K562 (cell line): ENCODE data around the gene AGPAT1. TPM values are rescaled to one million over a fixed set of nuclear protein-coding genes. Genes with fewer than 3 reads are reported as not detected.

ENCODE experiments used
- ARNT ChIP-seq, 2 experiments: fragments of 450-650 bp; IDR thresholded peaks; 2 replicates each; pipeline ENCODE4 v1.6.1; 2016; ENCODE audit warnings: mild to moderate bottlenecking in 1 of 2
- ATF1 ChIP-seq, 2 experiments: fragments of 450-650 bp in 1 of 2; IDR thresholded peaks; 2 replicates each; pipeline ENCODE4 v1.6.1; 2016; ENCODE audit warnings: missing compliant biosample characterization in 1 of 2, missing genetic modification characterization in 1 of 2
- BACH1 ChIP-seq: fragments of 200-800 bp; sonication (Bioruptor generic); IDR thresholded peaks from 2 replicates; pipeline ENCODE4 v1.6.1; 2016; ENCODE audit warnings: missing genetic modification characterization, missing compliant biosample characterization
- EP400 ChIP-seq: fragments of 450-650 bp; IDR thresholded peaks from 2 replicates; pipeline ENCODE4 v1.6.1; 2017; ENCODE audit warnings: antibody characterized with exemption, mild to moderate bottlenecking, moderate library complexity
- MAFK ChIP-seq: IDR thresholded peaks from 2 replicates; pipeline ENCODE4 v1.6.1; 2011; ENCODE audit warnings: low read length, improper control_type of control experiment
- NR2C2 ChIP-seq, 2 experiments: fragments of 200-800 bp in 1 of 2; sonication (Bioruptor generic) in 1 of 2; sonication (generic) in 1 of 2; formaldehyde crosslinking in 1 of 2; IDR thresholded peaks; 2 replicates each; pipeline versions ENCODE4 v1.6.1 to v1.8.0; 2016 to 2022; ENCODE audit warnings: mild to moderate bottlenecking in 1 of 2, missing compliant biosample characterization in 1 of 2, missing genetic modification characterization in 1 of 2, missing genetic modification reagents in 1 of 2
- POLR2AphosphoS2 ChIP-seq: IDR thresholded peaks from 2 replicates; pipeline ENCODE4 v1.6.1; 2012; ENCODE audit warnings: low read length, improper control_type of control experiment
- POLR2G ChIP-seq: fragments of 200-400 bp; formaldehyde crosslinking; IDR thresholded peaks from 2 replicates; pipeline ENCODE4 v1.6.1; 2017; ENCODE audit warnings: low read depth, mild to moderate bottlenecking, antibody characterized with exemption, low read length, moderate library complexity
- POU5F1 ChIP-seq: fragments of 150-350 bp; IDR thresholded peaks from 2 replicates; pipeline ENCODE4 v1.6.1; 2014; ENCODE audit warnings: borderline replicate concordance, low read length, low read depth, mild to moderate bottlenecking; ENCODE audit not compliant: partially characterized antibody
- RBFOX2 ChIP-seq: fragments of 200-400 bp; formaldehyde crosslinking; IDR thresholded peaks from 2 replicates; pipeline ENCODE4 v1.6.1; 2017; ENCODE audit warnings: low read depth, mild to moderate bottlenecking, low read length, moderate library complexity
- STAG1 ChIP-seq: sonication (generic); formaldehyde crosslinking; IDR thresholded peaks from 2 replicates; pipeline ENCODE4 v1.5.0; 2020; ENCODE audit warnings: missing genetic modification reagents, borderline replicate concordance
- polyA plus RNA-seq, 8 experiments: library from polyadenylated mRNA; depleted of rRNA in 4 of 8; stranded (reverse) in 5 of 8; unstranded in 3 of 8; fragments of >200 nt; fragmentation: Nextera tagmentation in 2 of 8; fragmentation: Illumina TruSeq in 1 of 8; extraction: Ambion mirVana in 2 of 8; extraction: Trizol in 1 of 8; gene quantifications; 2 replicates each; pipeline versions ENCODE4 v1.2.1 to v1.2.3, GENCODE V29; 2011 to 2014; ENCODE audit warnings: inconsistent platforms in 1 of 8, missing spikeins in 1 of 8
- total RNA-seq, 7 experiments: library from RNA; depleted of rRNA in 6 of 7; stranded (reverse); fragments of >200 nt in 6 of 7; fragmentation: Illumina TruSeq in 2 of 7; extraction: Trizol in 2 of 7; gene quantifications; 2 replicates each; pipeline versions ENCODE4 v1.2.1 to v1.2.3, GENCODE V29; 2011 to 2021; ENCODE audit warnings: low replicate concordance in 1 of 7
- TF ChIP-seq, protein P1 (sequence below): sonication (generic); formaldehyde crosslinking; IDR thresholded peaks from 2 replicates; pipeline ENCODE4 v1.8.0; 2022; ENCODE audit warnings: missing genetic modification reagents, mild to moderate bottlenecking, moderate library complexity, borderline replicate concordance
- TF ChIP-seq, protein P2 (sequence below): fragments of 450-650 bp; IDR thresholded peaks from 2 replicates; pipeline ENCODE4 v1.6.1; 2017; ENCODE audit warnings: antibody characterized with exemption, mild to moderate bottlenecking
- TF ChIP-seq, protein P3 (sequence below): sonication (generic); formaldehyde crosslinking; IDR thresholded peaks from 2 replicates; pipeline ENCODE4 v1.8.1; 2023; ENCODE audit warnings: mild to moderate bottlenecking, missing genetic modification reagents
- TF ChIP-seq, protein P4 (sequence below): sonication (generic); formaldehyde crosslinking; IDR thresholded peaks from 2 replicates; pipeline ENCODE4 v1.8.1; 2023; ENCODE audit warnings: mild to moderate bottlenecking, missing genetic modification reagents

Gene AGPAT1
- total and polyA plus RNA-seq, 9 of the 15 experiments (the other 6 are each of a cell fraction or from before 2014, with no cell fraction given), result 37.9 to 176 (median 69.4) TPM

DNA sequence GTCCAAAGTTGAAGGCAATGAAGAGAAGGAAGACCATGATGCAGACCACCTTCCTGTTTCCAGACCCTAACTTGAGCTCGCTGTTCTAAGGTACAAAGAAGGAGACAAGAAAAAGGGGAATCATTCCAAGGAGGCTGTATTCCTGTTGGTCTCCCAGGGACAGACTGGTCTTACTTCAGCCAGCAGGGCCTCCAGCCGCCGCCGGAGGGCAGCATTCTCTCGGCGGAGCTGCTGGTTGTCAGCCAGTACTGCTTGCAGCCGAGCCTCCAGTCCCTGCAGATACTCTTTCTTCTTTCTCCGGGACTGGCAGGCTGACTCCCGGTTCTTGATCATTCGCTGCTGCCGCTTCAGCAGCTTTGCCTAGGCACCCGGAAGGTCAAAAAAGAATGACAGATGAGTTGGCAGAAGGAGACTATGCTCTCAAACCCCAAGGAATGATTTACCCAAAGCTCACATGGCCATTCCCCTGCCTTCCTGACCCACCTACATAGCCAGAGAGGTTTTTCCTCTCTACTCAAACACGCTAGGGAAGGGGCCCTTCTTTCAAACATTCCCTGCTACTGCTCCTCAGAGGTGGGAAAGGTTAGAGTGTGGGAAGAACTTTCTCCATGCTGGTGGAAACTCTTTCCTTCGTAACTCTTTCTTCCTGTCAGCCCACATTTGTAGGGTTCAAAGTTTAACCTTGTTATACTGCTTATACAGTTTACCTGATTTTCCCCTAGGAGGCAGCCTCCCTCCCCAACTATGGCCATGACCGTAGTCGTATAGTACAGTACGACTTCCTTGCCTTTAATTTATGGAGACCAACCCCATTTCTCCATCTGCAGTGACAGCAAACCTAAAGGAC is 56.9 kb downstream of the AGPAT1 start (continued):
- TF ChIP-seq RBFOX2 (peak; percentile 43), POLR2AphosphoS2 (no peak; the same call in 1 of the 2 replicates), NR2C2 (CRISPR knock-in tag; IDR thresholded peaks at IDR 0.05) (peak; percentile 82), NR2C2 (tag; IDR thresholded peaks at IDR 0.05) (peak; percentile 91), BACH1 (tag) (0 out of 2 replicates have a peak, but pooled peaks have one; percentile 19), STAG1 (CRISPR knock-in tag) (peak; percentile 92; the same call in 1 of the 2 replicates), ARNT (IDR thresholded peaks at IDR 0.05) (0 out of 4 replicates have a peak, but pooled peaks of 1 of the 2 experiments have one; percentile 75), EP400 (peak; percentile 28; the same call in 1 of the 2 replicates), POU5F1 (no peak), MAFK (peak; percentile 23; the same call in 1 of the 2 replicates), ATF1 (CRISPR knock-in tag; IDR thresholded peaks at IDR 0.05) (no peak), ATF1 (tag; IDR thresholded peaks at IDR 0.05) (peak; percentile 32; the same call in 1 of the 2 replicates), POLR2G (0 out of 2 replicates have a peak, but pooled peaks have one; percentile 44)
- TF ChIP-seq, protein P1, sequence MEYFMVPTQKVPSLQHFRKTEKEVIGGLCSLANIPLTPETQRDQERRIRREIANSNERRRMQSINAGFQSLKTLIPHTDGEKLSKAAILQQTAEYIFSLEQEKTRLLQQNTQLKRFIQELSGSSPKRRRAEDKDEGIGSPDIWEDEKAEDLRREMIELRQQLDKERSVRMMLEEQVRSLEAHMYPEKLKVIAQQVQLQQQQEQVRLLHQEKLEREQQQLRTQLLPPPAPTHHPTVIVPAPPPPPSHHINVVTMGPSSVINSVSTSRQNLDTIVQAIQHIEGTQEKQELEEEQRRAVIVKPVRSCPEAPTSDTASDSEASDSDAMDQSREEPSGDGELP, result peak; percentile 80; the same call in 1 of the 2 replicates
- TF ChIP-seq, protein P2, sequence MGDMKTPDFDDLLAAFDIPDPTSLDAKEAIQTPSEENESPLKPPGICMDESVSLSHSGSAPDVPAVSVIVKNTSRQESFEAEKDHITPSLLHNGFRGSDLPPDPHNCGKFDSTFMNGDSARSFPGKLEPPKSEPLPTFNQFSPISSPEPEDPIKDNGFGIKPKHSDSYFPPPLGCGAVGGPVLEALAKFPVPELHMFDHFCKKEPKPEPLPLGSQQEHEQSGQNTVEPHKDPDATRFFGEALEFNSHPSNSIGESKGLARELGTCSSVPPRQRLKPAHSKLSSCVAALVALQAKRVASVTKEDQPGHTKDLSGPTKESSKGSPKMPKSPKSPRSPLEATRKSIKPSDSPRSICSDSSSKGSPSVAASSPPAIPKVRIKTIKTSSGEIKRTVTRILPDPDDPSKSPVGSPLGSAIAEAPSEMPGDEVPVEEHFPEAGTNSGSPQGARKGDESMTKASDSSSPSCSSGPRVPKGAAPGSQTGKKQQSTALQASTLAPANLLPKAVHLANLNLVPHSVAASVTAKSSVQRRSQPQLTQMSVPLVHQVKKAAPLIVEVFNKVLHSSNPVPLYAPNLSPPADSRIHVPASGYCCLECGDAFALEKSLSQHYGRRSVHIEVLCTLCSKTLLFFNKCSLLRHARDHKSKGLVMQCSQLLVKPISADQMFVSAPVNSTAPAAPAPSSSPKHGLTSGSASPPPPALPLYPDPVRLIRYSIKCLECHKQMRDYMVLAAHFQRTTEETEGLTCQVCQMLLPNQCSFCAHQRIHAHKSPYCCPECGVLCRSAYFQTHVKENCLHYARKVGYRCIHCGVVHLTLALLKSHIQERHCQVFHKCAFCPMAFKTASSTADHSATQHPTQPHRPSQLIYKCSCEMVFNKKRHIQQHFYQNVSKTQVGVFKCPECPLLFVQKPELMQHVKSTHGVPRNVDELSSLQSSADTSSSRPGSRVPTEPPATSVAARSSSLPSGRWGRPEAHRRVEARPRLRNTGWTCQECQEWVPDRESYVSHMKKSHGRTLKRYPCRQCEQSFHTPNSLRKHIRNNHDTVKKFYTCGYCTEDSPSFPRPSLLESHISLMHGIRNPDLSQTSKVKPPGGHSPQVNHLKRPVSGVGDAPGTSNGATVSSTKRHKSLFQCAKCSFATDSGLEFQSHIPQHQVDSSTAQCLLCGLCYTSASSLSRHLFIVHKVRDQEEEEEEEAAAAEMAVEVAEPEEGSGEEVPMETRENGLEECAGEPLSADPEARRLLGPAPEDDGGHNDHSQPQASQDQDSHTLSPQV, result 0 out of 2 replicates have a peak, but pooled peaks have one; percentile 32
- TF ChIP-seq, protein P3, sequence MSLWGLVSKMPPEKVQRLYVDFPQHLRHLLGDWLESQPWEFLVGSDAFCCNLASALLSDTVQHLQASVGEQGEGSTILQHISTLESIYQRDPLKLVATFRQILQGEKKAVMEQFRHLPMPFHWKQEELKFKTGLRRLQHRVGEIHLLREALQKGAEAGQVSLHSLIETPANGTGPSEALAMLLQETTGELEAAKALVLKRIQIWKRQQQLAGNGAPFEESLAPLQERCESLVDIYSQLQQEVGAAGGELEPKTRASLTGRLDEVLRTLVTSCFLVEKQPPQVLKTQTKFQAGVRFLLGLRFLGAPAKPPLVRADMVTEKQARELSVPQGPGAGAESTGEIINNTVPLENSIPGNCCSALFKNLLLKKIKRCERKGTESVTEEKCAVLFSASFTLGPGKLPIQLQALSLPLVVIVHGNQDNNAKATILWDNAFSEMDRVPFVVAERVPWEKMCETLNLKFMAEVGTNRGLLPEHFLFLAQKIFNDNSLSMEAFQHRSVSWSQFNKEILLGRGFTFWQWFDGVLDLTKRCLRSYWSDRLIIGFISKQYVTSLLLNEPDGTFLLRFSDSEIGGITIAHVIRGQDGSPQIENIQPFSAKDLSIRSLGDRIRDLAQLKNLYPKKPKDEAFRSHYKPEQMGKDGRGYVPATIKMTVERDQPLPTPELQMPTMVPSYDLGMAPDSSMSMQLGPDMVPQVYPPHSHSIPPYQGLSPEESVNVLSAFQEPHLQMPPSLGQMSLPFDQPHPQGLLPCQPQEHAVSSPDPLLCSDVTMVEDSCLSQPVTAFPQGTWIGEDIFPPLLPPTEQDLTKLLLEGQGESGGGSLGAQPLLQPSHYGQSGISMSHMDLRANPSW, result 0 out of 2 replicates have a peak, but pooled peaks have one; percentile 60
- TF ChIP-seq, protein P4, sequence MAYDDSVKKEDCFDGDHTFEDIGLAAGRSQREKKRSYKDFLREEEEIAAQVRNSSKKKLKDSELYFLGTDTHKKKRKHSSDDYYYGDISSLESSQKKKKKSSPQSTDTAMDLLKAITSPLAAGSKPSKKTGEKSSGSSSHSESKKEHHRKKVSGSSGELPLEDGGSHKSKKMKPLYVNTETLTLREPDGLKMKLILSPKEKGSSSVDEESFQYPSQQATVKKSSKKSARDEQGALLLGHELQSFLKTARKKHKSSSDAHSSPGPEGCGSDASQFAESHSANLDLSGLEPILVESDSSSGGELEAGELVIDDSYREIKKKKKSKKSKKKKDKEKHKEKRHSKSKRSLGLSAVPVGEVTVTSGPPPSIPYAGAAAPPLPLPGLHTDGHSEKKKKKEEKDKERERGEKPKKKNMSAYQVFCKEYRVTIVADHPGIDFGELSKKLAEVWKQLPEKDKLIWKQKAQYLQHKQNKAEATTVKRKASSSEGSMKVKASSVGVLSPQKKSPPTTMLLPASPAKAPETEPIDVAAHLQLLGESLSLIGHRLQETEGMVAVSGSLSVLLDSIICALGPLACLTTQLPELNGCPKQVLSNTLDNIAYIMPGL (CRISPR knock-in tag), result peak; percentile 41; the same call in 1 of the 2 replicates
